H1 (cell line): ENCODE measurements around the gene ABCG8. TPM values are rescaled to one million over a fixed set of nuclear protein-coding genes. Genes with fewer than 3 reads are reported as not detected.

Experiments
- CTCF ChIA-PET: fragments of 300-600 bp; sonication (Branson Sonifier 250); formaldehyde crosslinking; loops from one replicate; lab custom pipeline; 2021; ENCODE audit not compliant: partially characterized antibody; lab: Charles Lee
- POLR2A ChIA-PET: fragments of 300-600 bp; sonication (Branson Sonifier 250); formaldehyde crosslinking; loops from one replicate; lab custom pipeline; 2021; ENCODE audit warnings: inconsistent platforms; ENCODE audit not compliant: partially characterized antibody; lab: Charles Lee
- DNase-seq, 2 experiments: peaks; one replicate each; pipeline versions ENCODE4 v3.0.0 to v3.0.0-alpha.2; 2010 to 2022; ENCODE audit warnings: low spot score in 2 of 2, low read depth in 1 of 2, mixed read lengths in 1 of 2
- FAIRE-seq: peaks from 2 replicates; lab custom pipeline; 2011; peaks lifted over from hg19 to GRCh38; lab: Jason Lieb, UNC
- H2AFZ ChIP-seq: 2 replicates; pipeline ENCODE4 v1.8.1; 2012; ENCODE audit warnings: low read length, inconsistent platforms
- H2AK5ac ChIP-seq: 2 replicates; pipeline ENCODE4 v1.6.1; 2013; ENCODE audit warnings: low read depth, low read length
- H2BK120ac ChIP-seq: replicated peaks from 2 replicates; pipeline ENCODE3; 2013; ENCODE audit warnings: low read depth, low read length, inconsistent platforms
- H2BK12ac ChIP-seq: 2 replicates; pipeline ENCODE4 v1.6.1; 2013; ENCODE audit warnings: low read depth, low read length
- H2BK15ac ChIP-seq: 2 replicates; pipeline ENCODE4 v1.6.1; 2013; ENCODE audit warnings: low read length
- H2BK20ac ChIP-seq: 2 replicates; pipeline ENCODE4 v1.6.1; 2013; ENCODE audit warnings: low read length
- H2BK5ac ChIP-seq: 2 replicates; pipeline ENCODE4 v1.6.1; 2013; ENCODE audit warnings: low read depth, low read length
- H3K14ac ChIP-seq: 2 replicates; pipeline ENCODE4 v1.6.1; 2013; ENCODE audit warnings: inconsistent platforms; ENCODE audit not compliant: insufficient read length
- H3K18ac ChIP-seq: 2 replicates; pipeline ENCODE4 v1.6.1; 2013; ENCODE audit warnings: low read length; ENCODE audit errors: extremely low read depth
- H3K23ac ChIP-seq: 2 replicates; pipeline ENCODE4 v1.6.1; 2013; ENCODE audit warnings: inconsistent platforms; ENCODE audit not compliant: insufficient read length
- H3K23me2 ChIP-seq: 2 replicates; pipeline ENCODE4 v1.6.1; 2013; ENCODE audit warnings: low read depth, low read length
- H3K27ac ChIP-seq: 2 replicates; pipeline ENCODE4 v1.6.1; 2011; ENCODE audit warnings: low read depth, low read length, inconsistent platforms
- H3K27me3 ChIP-seq, 4 experiments: replicated peaks in 1 of 4; 1 replicate in 1 of 4; 2 replicates in 3 of 4; pipeline versions ENCODE4 v1.6.1 to v1.8.1; 2011 to 2013; ENCODE audit warnings: low read length in 3 of 4, mild to moderate bottlenecking in 3 of 4, inconsistent platforms in 2 of 4, mixed read lengths in 2 of 4, moderate library complexity in 1 of 4; ENCODE audit not compliant: control insufficient read depth in 3 of 4, insufficient read depth in 3 of 4; ENCODE audit errors: extremely low read depth in 1 of 4
- H3K36me3 ChIP-seq, 4 experiments: 2 replicates each; pipeline versions ENCODE4 v1.6.1 to v1.8.1; 2011 to 2013; ENCODE audit warnings: mild to moderate bottlenecking in 4 of 4, low read length in 3 of 4, moderate library complexity in 2 of 4, control low read depth in 1 of 4, inconsistent platforms in 1 of 4; ENCODE audit not compliant: insufficient read depth in 4 of 4, control insufficient read depth in 2 of 4
- H3K4ac ChIP-seq: replicated peaks from 2 replicates; pipeline ENCODE3; 2013; ENCODE audit warnings: low read length, low read depth, mixed read lengths, inconsistent platforms; ENCODE audit not compliant: insufficient read length
- H3K4me1 ChIP-seq, 4 experiments: replicated peaks in 1 of 4; 1 replicate in 1 of 4; 2 replicates in 3 of 4; pipeline versions ENCODE4 v1.6.1 to v1.8.1; 2011 to 2013; ENCODE audit warnings: low read length in 3 of 4, inconsistent platforms in 2 of 4, mixed read lengths in 1 of 4; ENCODE audit not compliant: insufficient read depth in 4 of 4, control insufficient read depth in 3 of 4
- H3K4me2 ChIP-seq, 2 experiments: 2 replicates each; pipeline versions ENCODE4 v1.6.1 to v1.8.1; 2011 to 2013; ENCODE audit warnings: low read depth in 2 of 2, low read length in 2 of 2, control low read depth in 1 of 2, inconsistent platforms in 1 of 2, mild to moderate bottlenecking in 1 of 2; ENCODE audit not compliant: insufficient read depth in 1 of 2
- H3K4me3 ChIP-seq, 4 experiments: fragments of 200-600, 300-600 bp in 1 of 4; sonication (generic), shearing (Covaris generic), sonication (Bioruptor Twin) in 1 of 4; 2 replicates each; pipeline versions ENCODE4 v1.5.1 to v1.8.1; 2011 to 2016; ENCODE audit warnings: low read length in 4 of 4, low read depth in 3 of 4, control low read depth in 2 of 4, inconsistent platforms in 2 of 4, mild to moderate bottlenecking in 2 of 4, mixed read lengths in 1 of 4, moderate library complexity in 1 of 4; ENCODE audit not compliant: insufficient read depth in 2 of 4; ENCODE audit errors: extremely low read depth in 1 of 4
- H3K56ac ChIP-seq: replicated peaks from 2 replicates; pipeline ENCODE3; 2013; ENCODE audit warnings: low read depth, mild to moderate bottlenecking, mixed read lengths, low read length, inconsistent platforms; ENCODE audit not compliant: insufficient read length
- H3K79me1 ChIP-seq: 2 replicates; pipeline ENCODE4 v1.6.1; 2013; ENCODE audit warnings: low read depth, low read length, control low read depth
- H3K79me2 ChIP-seq, 2 experiments: 2 replicates each; pipeline versions ENCODE4 v1.6.1 to v1.8.1; 2012 to 2013; ENCODE audit warnings: low read length in 2 of 2, mild to moderate bottlenecking in 2 of 2, inconsistent platforms in 1 of 2; ENCODE audit not compliant: insufficient read depth in 2 of 2, control insufficient read depth in 1 of 2
- H3K9ac ChIP-seq, 4 experiments: replicated peaks in 1 of 4; 1 replicate in 1 of 4; 2 replicates in 3 of 4; pipeline versions ENCODE4 v1.6.1 to v1.8.1; 2011 to 2013; ENCODE audit warnings: low read depth in 3 of 4, low read length in 3 of 4, control low read depth in 2 of 4, mild to moderate bottlenecking in 2 of 4, moderate library complexity in 2 of 4, inconsistent platforms in 1 of 4; ENCODE audit errors: extremely low read depth in 1 of 4
- H3K9me3 ChIP-seq, 2 experiments: 2 replicates each; pipeline versions ENCODE4 v1.6.1 to v1.8.1; 2012 to 2013; ENCODE audit warnings: mild to moderate bottlenecking in 2 of 2, moderate library complexity in 2 of 2, control low read depth in 1 of 2, inconsistent platforms in 1 of 2, low read depth in 1 of 2, low read length in 1 of 2, mixed read lengths in 1 of 2; ENCODE audit not compliant: insufficient read depth in 2 of 2
- H4K20me1 ChIP-seq, 2 experiments: replicated peaks in 1 of 2; 2 replicates each; pipeline versions ENCODE3 to v1.8.1; 2011 to 2013; ENCODE audit warnings: inconsistent platforms in 2 of 2, low read length in 2 of 2, mild to moderate bottlenecking in 1 of 2; ENCODE audit not compliant: insufficient read depth in 2 of 2, control insufficient read depth in 1 of 2
- H4K5ac ChIP-seq: 2 replicates; pipeline ENCODE4 v1.6.1; 2013; ENCODE audit warnings: low read length, low read depth, mixed read lengths, inconsistent platforms; ENCODE audit not compliant: insufficient read length
- H4K8ac ChIP-seq: 2 replicates; pipeline ENCODE4 v1.8.0; 2013; ENCODE audit warnings: mild to moderate bottlenecking, moderate library complexity, low read length, inconsistent platforms; ENCODE audit not compliant: insufficient read depth; ENCODE audit errors: extremely low read depth
- H4K91ac ChIP-seq: replicated peaks from 2 replicates; pipeline ENCODE3; 2013; ENCODE audit warnings: low read length, mixed read lengths, inconsistent platforms; ENCODE audit not compliant: insufficient read length
- CEBPB ChIP-seq: IDR thresholded peaks from 2 replicates; pipeline ENCODE4 v1.6.1; 2012; ENCODE audit warnings: low read depth, low read length
- CHD1 ChIP-seq: IDR thresholded peaks from 2 replicates; pipeline ENCODE4 v1.6.1; 2012; ENCODE audit warnings: low read depth, low read length, improper control_type of control experiment
- HDAC2 ChIP-seq, 2 experiments: fragments of 300-600 bp in 1 of 2; sonication (generic) in 1 of 2; IDR thresholded peaks; 2 replicates each; pipeline ENCODE4 v1.6.1; 2011 to 2012; ENCODE audit warnings: low read depth in 2 of 2, low read length in 2 of 2, mild to moderate bottlenecking in 2 of 2, moderate library complexity in 2 of 2, borderline replicate concordance in 1 of 2, inconsistent platforms in 1 of 2
- MAFK ChIP-seq: IDR thresholded peaks from 2 replicates; pipeline ENCODE4 v1.6.1; 2012; ENCODE audit warnings: low read depth, mild to moderate bottlenecking, improper control_type of control experiment, low read length
- RAD21 ChIP-seq, 2 experiments: IDR thresholded peaks in 1 of 2; conservative IDR thresholded peaks in 1 of 2; 2 replicates each; pipeline ENCODE4 v1.6.1; 2011; ENCODE audit warnings: low read depth in 2 of 2, low read length in 2 of 2, improper control_type of control experiment in 1 of 2, inconsistent platforms in 1 of 2, mild to moderate bottlenecking in 1 of 2, moderate library complexity in 1 of 2
- RFX5 ChIP-seq: IDR thresholded peaks from 2 replicates; pipeline ENCODE4 v1.6.1; 2011; ENCODE audit warnings: low read depth, low read length, improper control_type of control experiment, borderline replicate concordance
- RNF2 ChIP-seq: fragments of 200-900, 300-1000 bp; sonication (generic); IDR thresholded peaks from 2 replicates; pipeline ENCODE4 v1.7.1; 2016; ENCODE audit warnings: borderline replicate concordance, low read depth, mild to moderate bottlenecking, antibody characterized with exemption, low read length; ENCODE audit not compliant: poor library complexity, severe bottlenecking; ENCODE audit errors: missing control alignments
- SIN3A ChIP-seq, 2 experiments: IDR thresholded peaks in 1 of 2; conservative IDR thresholded peaks in 1 of 2; 2 replicates each; pipeline ENCODE4 v1.6.1; 2011 to 2012; ENCODE audit warnings: low read length in 2 of 2, improper control_type of control experiment in 1 of 2, low read depth in 1 of 2, mild to moderate bottlenecking in 1 of 2
- SP2 ChIP-seq: IDR thresholded peaks from 2 replicates; pipeline ENCODE4 v1.6.1; 2012; ENCODE audit warnings: mild to moderate bottlenecking, low read length, inconsistent platforms
- WGBS, 2 experiments: shearing (Covaris generic) in 1 of 2; methylation state at CpG; one replicate each; pipeline versions ENCODE4 v1.1.6 to v1.1.7; 2013 to 2015; ENCODE audit warnings: low lambda C conversion rate in 2 of 2, mixed read lengths in 2 of 2, inconsistent platforms in 1 of 2, low coverage in 1 of 2, missing lambda C conversion rate in 1 of 2; ENCODE audit not compliant: insufficient replicate concordance in 2 of 2, insufficient coverage in 1 of 2, insufficient read length in 1 of 2; ENCODE audit errors: extremely low coverage in 1 of 2, missing lambda C conversion rate in 1 of 2; 5-methylcytosine and 5-hydroxymethylcytosine counted together
- polyA plus RNA-seq, 7 experiments: library from polyadenylated mRNA; depleted of rRNA in 3 of 7; stranded (reverse) in 5 of 7; unstranded in 2 of 7; fragments of >200 nt in 5 of 7; fragments of 200-250 nt in 2 of 7; gene quantifications; 1 replicate in 5 of 7; 2 replicates in 1 of 7; 4 replicates in 1 of 7; pipeline versions ENCODE4 v1.2.1 to v1.2.3, GENCODE V29; 2011 to 2013; ENCODE audit warnings: missing spikeins in 2 of 7, mixed read lengths in 2 of 7
- total RNA-seq: library from RNA; stranded (reverse); fragmentation: NEBNext Ultra II Directional; extraction: Animal tissue kit (Norgen Biotek cat#: 25700); gene quantifications from 2 replicates; pipeline ENCODE4 v1.2.1, GENCODE V29; 2021

ABCG8 gene
- total and polyA plus RNA-seq, 2 of the 8 experiments (the other 6 are each of a cell fraction or from before 2014, with no cell fraction given) = not detected

DNA sequence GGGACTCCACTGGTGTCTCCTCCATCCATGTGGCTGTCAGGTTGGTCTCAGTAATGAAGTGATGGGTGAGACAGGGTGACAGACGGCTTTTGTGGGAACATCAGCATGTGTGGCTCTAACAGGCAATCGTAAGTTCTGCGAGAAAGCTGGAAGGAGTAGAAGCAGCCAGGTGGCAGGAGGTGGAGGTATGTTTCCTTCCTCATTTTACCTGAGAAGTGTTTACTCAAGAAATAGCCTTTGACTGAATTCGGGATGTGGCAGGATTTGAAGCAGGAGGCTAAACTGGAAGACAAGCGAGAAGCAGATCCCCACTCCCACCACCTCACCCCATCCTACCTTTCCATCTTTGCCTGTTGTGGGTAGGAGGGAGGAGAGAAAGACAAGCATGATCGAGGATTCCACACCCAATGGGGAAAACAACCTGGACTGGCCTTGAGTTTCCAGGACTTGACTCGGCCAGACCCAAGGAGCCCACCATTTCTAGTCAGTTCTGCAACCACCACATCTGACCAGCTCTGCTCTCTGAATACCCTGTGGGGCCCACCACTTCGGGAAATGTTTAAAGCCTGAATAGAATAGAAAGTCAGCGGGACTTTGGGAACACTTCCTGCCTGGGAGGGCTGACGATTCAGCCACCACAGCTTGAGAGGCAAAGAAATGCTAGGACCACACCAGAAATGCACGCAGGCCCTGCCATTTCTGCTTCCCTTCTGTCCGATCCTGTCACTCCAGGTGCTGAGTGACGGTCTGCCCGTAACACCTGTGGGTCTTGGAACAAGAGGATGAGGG lies 1.2 kb downstream of the ABCG8 start:
- H3K23ac ChIP-seq = no peak overlapping the region
- TF ChIP-seq MAFK (no peak), CEBPB (no peak), RNF2 (no peak), RAD21 (IDR thresholded peaks at IDR 0.05 in 1 of 2, conservative IDR thresholded peaks at IDR 0.05 in 1 of 2; ENCODE audit: low read depth in 2 of 2, low read length in 2 of 2) (no peak), RFX5 (no peak), SIN3A (conservative IDR thresholded peaks at IDR 0.05 in 1 of 2, IDR thresholded peaks at IDR 0.05 in 1 of 2; ENCODE audit: low read depth in 1 of 2, low read length in 2 of 2) (no peak), SP2 (no peak), HDAC2 (IDR thresholded peaks at IDR 0.05; ENCODE audit: borderline replicate concordance in 1 of 2, low read depth in 2 of 2, low read length in 2 of 2) (no peak), CHD1 (no peak)
- peaks cover 0 to 6% (median 2%) of the 10 kb centered on the region in 4 experiments; a peak in 3 of 7 replicates for H3K4me1 ChIP-seq
- H3K36me3 ChIP-seq = no peaks in the 10 kb centered on the region
- WGBS, 2 experiments = 80% methylated on average over 14 of the region's 14 CpGs; no CpG with 5 or more reads in 1 of the 2 experiments
- H2AFZ ChIP-seq = peak overlapping the region; percentile 91
- no peak overlapping the region for H2BK12ac ChIP-seq
- H3K4me3 ChIP-seq = no peak overlapping the region
- no peak overlapping the region for H3K27ac ChIP-seq
- H3K56ac ChIP-seq = no peak overlapping the region
- no peak overlapping the region for H3K18ac ChIP-seq
- peak in 1 of 2 experiments; percentile 35 for DNase-seq
- no peak overlapping the region for H2AK5ac ChIP-seq
- no peak overlapping the region for H4K91ac ChIP-seq
- POLR2A ChIA-PET = no interaction called here
- no peak for FAIRE-seq
- no peak overlapping the region for H2BK20ac ChIP-seq
- no peaks in the 10 kb centered on the region for H4K20me1 ChIP-seq
- H3K4ac ChIP-seq = no peak overlapping the region
- no peak overlapping the region for H3K14ac ChIP-seq
- H3K79me1 ChIP-seq = no peaks in the 10 kb centered on the region
- H2BK5ac ChIP-seq = no peak overlapping the region
- H3K4me2 ChIP-seq = no peak overlapping the region
- H3K27me3 ChIP-seq = no peaks in the 10 kb centered on the region
- H2BK15ac ChIP-seq = no peak overlapping the region
- H2BK120ac ChIP-seq = no peak overlapping the region
- no peaks in the 10 kb centered on the region for H3K79me2 ChIP-seq
- H3K9me3 ChIP-seq = no peaks in the 10 kb centered on the region
- no peak overlapping the region for H3K9ac ChIP-seq
- no peak overlapping the region for H4K5ac ChIP-seq
- CTCF ChIA-PET = no interaction called here
- H3K23me2 ChIP-seq = no peaks in the 10 kb centered on the region
- no peak overlapping the region; the same call in 1 of the 2 replicates for H4K8ac ChIP-seq
